MCF 10A (cell line): ENCODE measurements around the gene TYK2. TPM values are rescaled to one million over a fixed set of nuclear protein-coding genes. Genes with fewer than 3 reads are reported as not detected.

Experiments
- BruUV-seq: library from RNA; stranded (reverse); fragments of 400-500 nt; replicated peaks from 2 replicates; lab custom pipeline; 2021; lab: Mats Ljungman, UMichigan
- CTCF ChIA-PET: fragments of 300-600 bp; sonication (Branson Sonifier 250); formaldehyde crosslinking; extraction: SDS; loops from one replicate; lab custom pipeline; 2021; ENCODE audit warnings: antibody characterized with exemption, inconsistent platforms; lab: Yijun Ruan, JAX
- POLR2A ChIA-PET: fragments of 300-600, 350-650 bp; sonication (Branson Sonifier 250); formaldehyde crosslinking; extraction: SDS; loops from one replicate; lab custom pipeline; 2020; ENCODE audit warnings: antibody characterized with exemption, inconsistent platforms; lab: Yijun Ruan, JAX
- DNase-seq: peaks from one replicate; pipeline ENCODE4 v3.0.0-alpha.2; 2018; ENCODE audit not compliant: unreplicated experiment
- H3K27ac Mint-ChIP-seq: one replicate; pipeline ENCODE4 v1.8.0; 2022; ENCODE audit warnings: mild to moderate bottlenecking, low read depth, mixed read lengths; ENCODE audit not compliant: unreplicated experiment
- H3K27me3 Mint-ChIP-seq: one replicate; pipeline ENCODE4 v1.8.0; 2022; ENCODE audit warnings: mixed read lengths; ENCODE audit not compliant: insufficient read depth, unreplicated experiment
- H3K36me3 Mint-ChIP-seq: one replicate; pipeline ENCODE4 v1.8.0; 2022; ENCODE audit warnings: mild to moderate bottlenecking, moderate library complexity, mixed read lengths; ENCODE audit not compliant: insufficient read depth, unreplicated experiment
- H3K4me1 Mint-ChIP-seq: one replicate; pipeline ENCODE4 v1.8.0; 2022; ENCODE audit warnings: mixed read lengths; ENCODE audit not compliant: insufficient read depth, unreplicated experiment
- H3K4me3 Mint-ChIP-seq: one replicate; pipeline ENCODE4 v1.8.0; 2022; ENCODE audit warnings: mild to moderate bottlenecking, moderate library complexity, mixed read lengths; ENCODE audit not compliant: unreplicated experiment
- H3K9me3 Mint-ChIP-seq: one replicate; pipeline ENCODE4 v1.8.0; 2022; ENCODE audit warnings: mixed read lengths; ENCODE audit not compliant: unreplicated experiment
- CTCF ChIP-seq: fragments of 200-600 bp; IDR thresholded peaks from one replicate; pipeline ENCODE4 v1.8.0; 2022; ENCODE audit warnings: antibody characterized with exemption, mild to moderate bottlenecking; ENCODE audit not compliant: unreplicated experiment
- intact Hi-C: fragments of 100-400 bp; cut with micrococcal nuclease; formaldehyde crosslinking; loops from 2 replicates; pipeline ENCODE4 v1.14.1; 2022
- total RNA-seq: library from RNA; stranded (reverse); gene quantifications from 2 replicates; pipeline ENCODE4 v1.2.3, GENCODE V29; 2022

The TYK2 gene
- total RNA-seq, 1 experiment from 2014 or later, result 75.0 TPM

GRCh38 chr19:10408511-10409283, 28.3 kb upstream of the TYK2 start:
- BruUV-seq, result no TSS peak
- Mint-ChIP-seq H3K9me3 (no peaks in the 10 kb centered on the region), H3K4me1 (no peaks in the 10 kb centered on the region), H3K36me3 (no peaks in the 10 kb centered on the region), H3K27ac (no peak overlapping the region), H3K4me3 (no peak overlapping the region), H3K27me3 (peaks cover 11% of the 10 kb centered on the region)
- intact Hi-C loops, result no loop called here
- ChIA-PET POLR2A (no interaction called here), CTCF (interaction anchor here (0.7 to 2.1 kb wide), 7 partner anchors 7 to 204 kb away, joined by 3 to 9 read pairs (median 4); no protein-coding TSS in a partner anchor)
- DNase-seq, result no peak
- no peak for TF ChIP-seq CTCF

DNA sequence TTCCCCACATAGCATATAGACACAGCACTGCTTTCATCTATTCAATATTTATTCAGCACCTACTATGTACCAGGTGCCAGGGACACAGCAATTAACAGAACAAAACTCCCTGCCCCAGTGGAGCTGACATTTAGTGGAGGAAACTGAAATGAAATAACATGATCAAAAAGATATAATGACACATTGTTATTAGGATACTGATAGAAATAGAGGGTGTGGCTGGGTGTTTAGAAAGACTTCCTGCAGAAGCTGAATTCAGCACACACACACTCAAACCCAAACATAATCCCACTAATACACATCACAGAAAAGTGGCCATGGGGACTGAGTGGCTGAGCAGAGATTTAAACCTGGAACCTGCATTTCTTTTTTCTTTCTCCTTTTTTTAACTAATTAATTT, 26.7 kb upstream of the TYK2 start:
- Mint-ChIP-seq H3K4me3 (no peak overlapping the region), H3K36me3 (peaks cover 5% of the 10 kb centered on the region), H3K27me3 (peaks cover 11% of the 10 kb centered on the region), H3K4me1 (no peaks in the 10 kb centered on the region), H3K27ac (no peak overlapping the region), H3K9me3 (no peaks in the 10 kb centered on the region)
- no TSS peak for BruUV-seq
- CTCF ChIA-PET, result interaction anchor here (0.6 to 4.6 kb wide), 8 partner anchors 9 to 148 kb away, joined by 3 to 34 read pairs (median 3); no protein-coding TSS in a partner anchor
- POLR2A ChIA-PET, result no interaction called here
- intact Hi-C loops, result no loop called here
- TF ChIP-seq CTCF, result no peak
- no peak for DNase-seq

DNA sequence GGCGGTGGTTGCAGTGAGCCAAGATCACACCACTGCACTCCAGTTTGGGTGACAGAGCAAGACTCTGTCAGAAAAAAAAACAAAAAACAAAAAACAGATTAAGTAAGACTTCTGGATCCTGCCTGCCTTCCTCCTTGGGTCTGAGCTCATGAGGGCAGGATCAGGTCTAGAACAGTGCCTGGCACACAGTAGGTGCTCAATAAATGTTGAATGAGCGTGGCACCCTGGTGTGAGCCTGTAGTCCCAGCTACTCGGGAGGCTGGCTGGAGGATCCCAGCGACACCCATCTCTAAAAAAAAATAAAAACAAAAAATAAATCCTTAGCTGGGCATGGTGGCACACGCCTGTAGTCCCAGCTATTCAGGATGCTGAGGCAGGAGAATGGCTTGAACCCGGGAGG, 25.8 kb upstream of the TYK2 start:
- CTCF ChIA-PET, result interaction anchor here (0.6 to 5.5 kb wide), 10 partner anchors 10 to 531 kb away, joined by 3 to 74 read pairs (median 4); no protein-coding TSS in a partner anchor
- H3K27ac Mint-ChIP-seq, result no peak overlapping the region
- peaks cover 12% of the 10 kb centered on the region for H3K36me3 Mint-ChIP-seq
- POLR2A ChIA-PET, result interaction anchor here (0.5 to 1.5 kb wide), 6 partner anchors 12 to 155 kb away, joined by 3 to 4 read pairs (median 3); partner anchors contain the start of genes ICAM1 and RAVER1
- peaks cover under 1% of the 10 kb centered on the region for H3K4me1 Mint-ChIP-seq
- intact Hi-C loops, result no loop called here
- TF ChIP-seq CTCF, result no peak
- no peaks in the 10 kb centered on the region for H3K9me3 Mint-ChIP-seq
- BruUV-seq, result no TSS peak
- H3K27me3 Mint-ChIP-seq, result peaks cover 11% of the 10 kb centered on the region
- no peak overlapping the region for H3K4me3 Mint-ChIP-seq
- DNase-seq, result no peak
